ENCODE results near the gene LSAMP. TPM values are rescaled to one million over a fixed set of nuclear protein-coding genes. Genes with fewer than 3 reads are reported as not detected.

The LSAMP gene
- total RNA-seq, 4 donors from 2014 or later, result 1.2 to 3.0 (median 1.8) TPM

DNA sequence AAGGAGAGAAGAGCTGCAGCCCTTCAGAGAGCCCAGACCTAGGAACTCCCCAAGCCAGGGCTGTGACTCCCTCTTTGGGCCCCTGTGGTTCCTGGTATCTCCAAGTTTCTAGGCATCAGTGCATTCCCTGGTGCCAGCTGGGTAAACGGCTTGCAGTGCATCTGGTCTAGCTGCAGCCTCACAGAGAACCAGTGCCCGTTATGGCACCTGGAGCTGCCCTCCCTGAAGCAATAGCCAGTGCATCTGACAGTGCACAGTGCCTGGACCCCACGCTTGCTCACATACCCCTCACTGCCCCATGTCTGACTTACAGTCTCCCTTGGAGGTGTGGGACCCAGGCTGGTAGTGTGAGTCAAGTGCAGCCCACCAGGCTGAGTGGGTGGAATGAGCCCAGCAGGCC lies 52.1 kb downstream of the LSAMP start:
- WGBS, result 83% methylated on average over 1 of the region's 3 CpGs
- H3K27ac ChIP-seq (replicated peaks in 1 of 4), result no peak overlapping the region
- intact Hi-C loops (cut with DNase I), result no loop called here
- H3K9me3 ChIP-seq, result peaks cover 0 to 5% (median 0%) of the 10 kb centered on the region in 4 donors
- no peak for TF ChIP-seq POLR2A (IDR thresholded peaks at IDR 0.05; ENCODE audit: low read depth)
- TF ChIP-seq, protein P1, sequence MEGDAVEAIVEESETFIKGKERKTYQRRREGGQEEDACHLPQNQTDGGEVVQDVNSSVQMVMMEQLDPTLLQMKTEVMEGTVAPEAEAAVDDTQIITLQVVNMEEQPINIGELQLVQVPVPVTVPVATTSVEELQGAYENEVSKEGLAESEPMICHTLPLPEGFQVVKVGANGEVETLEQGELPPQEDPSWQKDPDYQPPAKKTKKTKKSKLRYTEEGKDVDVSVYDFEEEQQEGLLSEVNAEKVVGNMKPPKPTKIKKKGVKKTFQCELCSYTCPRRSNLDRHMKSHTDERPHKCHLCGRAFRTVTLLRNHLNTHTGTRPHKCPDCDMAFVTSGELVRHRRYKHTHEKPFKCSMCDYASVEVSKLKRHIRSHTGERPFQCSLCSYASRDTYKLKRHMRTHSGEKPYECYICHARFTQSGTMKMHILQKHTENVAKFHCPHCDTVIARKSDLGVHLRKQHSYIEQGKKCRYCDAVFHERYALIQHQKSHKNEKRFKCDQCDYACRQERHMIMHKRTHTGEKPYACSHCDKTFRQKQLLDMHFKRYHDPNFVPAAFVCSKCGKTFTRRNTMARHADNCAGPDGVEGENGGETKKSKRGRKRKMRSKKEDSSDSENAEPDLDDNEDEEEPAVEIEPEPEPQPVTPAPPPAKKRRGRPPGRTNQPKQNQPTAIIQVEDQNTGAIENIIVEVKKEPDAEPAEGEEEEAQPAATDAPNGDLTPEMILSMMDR (IDR thresholded peaks at IDR 0.05), result no peak
- no peak for TF ChIP-seq EP300 (IDR thresholded peaks at IDR 0.05)
- no peak for TF ChIP-seq POLR2AphosphoS5 (IDR thresholded peaks at IDR 0.05)
- no peak for DNase-seq (ENCODE audit: extremely low spot score)
- H3K36me3 ChIP-seq, result no peaks in the 10 kb centered on the region
- H3K4me1 ChIP-seq, result no peaks in the 10 kb centered on the region
- no peak overlapping the region for H3K4me3 ChIP-seq
- no peaks in the 10 kb centered on the region for H3K27me3 ChIP-seq

DNA sequence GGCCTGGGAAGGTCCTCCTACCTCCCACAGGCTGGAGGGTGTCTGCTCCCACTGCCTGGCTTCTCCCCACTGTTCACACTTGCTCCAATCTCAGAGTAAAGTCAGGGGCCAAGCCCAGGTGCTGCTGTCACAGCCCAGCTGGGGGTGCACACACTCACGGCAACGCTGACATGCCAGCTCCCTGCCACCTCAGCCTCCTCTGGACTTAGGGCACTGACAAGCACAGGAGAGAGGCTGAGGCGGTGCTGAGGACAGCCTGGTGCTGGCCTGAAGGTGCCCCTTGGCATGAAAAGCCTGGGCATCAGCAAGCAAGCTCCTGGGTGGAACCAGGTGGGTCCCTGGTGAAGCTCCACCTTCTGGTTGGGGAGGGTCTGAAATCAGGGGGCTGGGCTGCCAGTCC lies 53.0 kb downstream of the LSAMP start:
- TF ChIP-seq, protein P1 (IDR thresholded peaks at IDR 0.05), result no peak
- TF ChIP-seq POLR2AphosphoS5 (IDR thresholded peaks at IDR 0.05) (no peak), EP300 (IDR thresholded peaks at IDR 0.05) (no peak), POLR2A (IDR thresholded peaks at IDR 0.05; ENCODE audit: low read depth) (no peak)
- peaks cover 0 to 5% (median 0%) of the 10 kb centered on the region in 4 donors for H3K9me3 ChIP-seq
- H3K4me3 ChIP-seq, result no peak overlapping the region
- H3K27me3 ChIP-seq, result no peaks in the 10 kb centered on the region
- H3K36me3 ChIP-seq, result no peaks in the 10 kb centered on the region
- intact Hi-C loops (cut with DNase I), result no loop called here
- WGBS, result 100% methylated on average over 1 of the region's 3 CpGs
- H3K4me1 ChIP-seq, result no peaks in the 10 kb centered on the region
- no peak overlapping the region for H3K27ac ChIP-seq (replicated peaks in 1 of 4)
- DNase-seq (ENCODE audit: extremely low spot score), result no peak

DNA sequence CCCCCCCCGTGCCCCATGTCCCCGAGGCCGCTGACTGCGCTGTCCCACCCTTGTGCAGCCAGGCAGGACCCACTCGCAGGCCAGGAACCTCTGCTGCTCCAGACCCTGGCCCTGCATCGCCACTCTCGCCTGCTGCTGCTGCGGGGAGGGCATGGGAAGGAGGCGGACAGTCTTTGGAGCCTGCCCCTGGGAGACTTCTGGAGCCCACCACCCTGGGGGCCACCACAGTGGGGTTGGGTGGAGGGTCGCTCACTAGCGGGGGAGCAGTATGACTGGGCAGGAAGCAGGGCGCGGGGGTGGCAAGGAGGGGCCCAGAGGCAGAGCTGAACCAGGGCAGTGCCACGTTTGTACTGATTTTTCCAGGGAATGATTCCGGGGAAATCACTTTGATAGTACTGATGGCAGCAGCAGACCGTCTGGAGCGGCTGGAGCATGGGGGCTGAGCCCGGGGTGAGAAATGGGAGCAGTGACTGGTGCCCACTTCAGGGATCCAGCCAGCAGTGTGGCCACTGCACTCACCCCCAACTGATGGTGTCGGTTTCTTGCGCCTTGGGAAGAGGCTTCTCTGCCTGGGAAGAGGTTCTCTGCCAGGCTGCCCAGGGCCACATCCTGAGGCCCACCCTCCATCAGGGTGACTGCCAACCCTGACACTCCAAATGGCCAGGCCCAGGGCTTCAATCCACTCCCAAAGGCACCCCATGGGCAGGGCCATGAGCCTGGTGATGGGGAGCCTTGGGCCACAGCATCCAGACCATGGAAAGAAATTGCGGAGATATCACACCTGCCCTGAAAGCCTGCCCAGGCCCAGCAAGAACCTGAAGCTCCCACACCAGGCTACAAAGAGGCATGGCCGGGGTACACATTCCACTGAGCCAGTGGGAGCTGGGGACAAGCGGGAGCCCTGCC lies 53.7 kb downstream of the LSAMP start:
- Histone ChIP-seq H3K27ac (replicated peaks in 1 of 4) (no peak overlapping the region), H3K27me3 (no peaks in the 10 kb centered on the region), H3K4me3 (no peak overlapping the region), H3K9me3 (peaks cover 0 to 5% (median 0%) of the 10 kb centered on the region in 4 donors), H3K4me1 (no peaks in the 10 kb centered on the region), H3K36me3 (no peaks in the 10 kb centered on the region)
- 92% methylated on average over 18 of the region's 23 CpGs for WGBS
- TF ChIP-seq POLR2AphosphoS5 (IDR thresholded peaks at IDR 0.05) (no peak), EP300 (IDR thresholded peaks at IDR 0.05) (no peak), POLR2A (IDR thresholded peaks at IDR 0.05; ENCODE audit: low read depth) (no peak)
- TF ChIP-seq, protein P1 (IDR thresholded peaks at IDR 0.05), result no peak
- intact Hi-C loops (cut with DNase I), result no loop called here
- DNase-seq (ENCODE audit: extremely low spot score), result no peak

DNA sequence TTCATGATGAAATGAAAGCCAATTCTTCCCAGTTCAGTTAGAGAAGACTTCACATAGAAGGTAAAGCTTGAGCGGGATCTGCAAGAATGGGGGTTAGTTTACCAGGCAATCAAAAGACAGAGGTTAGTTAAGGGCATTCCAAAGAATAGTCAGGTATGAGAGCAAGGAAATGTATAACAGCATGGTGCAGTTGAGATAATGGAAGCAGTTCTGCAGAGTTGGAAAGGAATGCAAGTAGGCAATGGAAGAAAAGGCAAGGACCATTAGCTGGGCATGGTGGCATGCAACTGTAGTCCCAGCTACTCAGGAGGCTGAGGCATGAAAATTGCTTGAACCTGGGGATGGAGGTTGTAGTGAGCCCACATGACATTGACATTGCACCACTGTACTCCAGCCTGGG lies 55.0 kb downstream of the LSAMP start:
- no peak for TF ChIP-seq POLR2A (IDR thresholded peaks at IDR 0.05; ENCODE audit: low read depth)
- TF ChIP-seq, protein P1 (IDR thresholded peaks at IDR 0.05), result no peak
- no peak for TF ChIP-seq EP300 (IDR thresholded peaks at IDR 0.05)
- TF ChIP-seq POLR2AphosphoS5 (IDR thresholded peaks at IDR 0.05), result no peak

More for the DNA sequence above, 55.0 kb downstream of the LSAMP start:
- H3K4me1 ChIP-seq, result no peaks in the 10 kb centered on the region
- H3K27ac ChIP-seq (replicated peaks in 1 of 4), result no peak overlapping the region
- no peak for DNase-seq (ENCODE audit: extremely low spot score)
- no peak overlapping the region for H3K4me3 ChIP-seq
- WGBS, result 97% methylated on average over 1 of the region's 1 CpG
- intact Hi-C loops (cut with DNase I), result no loop called here
- H3K36me3 ChIP-seq, result no peaks in the 10 kb centered on the region
- H3K27me3 ChIP-seq, result no peaks in the 10 kb centered on the region
- peaks cover 0 to 5% (median 0%) of the 10 kb centered on the region in 4 donors for H3K9me3 ChIP-seq

Data from esophagus muscularis mucosa (tissue), 4 donors.